Activated T-cell treated with anti-CD3 and anti-CD28 coated beads for 1 hour (primary cell): ENCODE results near the gene RFC1.
"Not testable (repeated sequence)": the region's sequence is repeated elsewhere in the genome, so short reads cannot be mapped to it uniquely, and the experiment has no call there.

Experiments
- DNase-seq: peaks from one replicate; pipeline ENCODE4 v3.0.0-alpha.2; 2020; ENCODE audit warnings: low read depth

Gene RFC1

GRCh38 chr4:39353149-39353477, 13.0 kb downstream of the RFC1 start:
- not testable (repeated sequence) for DNase-seq

- no peak for DNase-seq
Observed at GRCh38 chr4:39349326-39349725, 16.8 kb downstream of the RFC1 start.

GRCh38 chr4:39348371-39349315, 17.5 kb downstream of the RFC1 start:
- no peak for DNase-seq

GRCh38 chr4:39346856-39347519, 19.2 kb downstream of the RFC1 start:
- no peak for DNase-seq

- DNase-seq = no peak
Observed at GRCh38 chr4:39342731-39343130, 23.4 kb downstream of the RFC1 start.

GRCh38 chr4:39341075-39341725, 25.0 kb downstream of the RFC1 start:
- no peak for DNase-seq

- DNase-seq = no peak
Observed at GRCh38 chr4:39339968-39340367, 26.2 kb downstream of the RFC1 start.

- no peak for DNase-seq
Observed at GRCh38 chr4:39337841-39338240, 28.3 kb downstream of the RFC1 start.

- no peak for DNase-seq
Observed at GRCh38 chr4:39335566-39335965, 30.6 kb downstream of the RFC1 start.

GRCh38 chr4:39331191-39331590, 35.0 kb downstream of the RFC1 start:
- no peak for DNase-seq

- no peak for DNase-seq
Observed at GRCh38 chr4:39330353-39330752, 35.8 kb downstream of the RFC1 start.

GRCh38 chr4:39326468-39326977, 39.6 kb downstream of the RFC1 start:
- no peak for DNase-seq

- DNase-seq = no peak
Observed at GRCh38 chr4:39324897-39325613, 41.1 kb downstream of the RFC1 start.

GRCh38 chr4:39324446-39324845, 41.7 kb downstream of the RFC1 start:
- DNase-seq = no peak

- no peak for DNase-seq
Observed at GRCh38 chr4:39323821-39324220, 42.3 kb downstream of the RFC1 start.

- no peak for DNase-seq
Observed at GRCh38 chr4:39320381-39321115, 45.6 kb downstream of the RFC1 start.

- DNase-seq = no peak
Observed at GRCh38 chr4:39319676-39320075, 46.5 kb downstream of the RFC1 start.

GRCh38 chr4:39312816-39313215, 53.3 kb downstream of the RFC1 start:
- no peak for DNase-seq

GRCh38 chr4:39308611-39309010, 57.6 kb downstream of the RFC1 start:
- no peak for DNase-seq

GRCh38 chr4:39305912-39306677, 60.1 kb downstream of the RFC1 start:
- no peak for DNase-seq

- no peak for DNase-seq
Observed at GRCh38 chr4:39304651-39305050, 61.5 kb downstream of the RFC1 start.
